Effector memory CD8-positive, alpha-beta T cell (primary cell): ENCODE results near the gene ARID1B.
A peak's percentile ranks its signal among the peaks of the same experiment; 100 is the strongest.

ENCODE experiments used
- ATAC-seq: fragments of 150-1000 bp; cut with Tn5 transposase; replicated peaks from 2 replicates; pipeline ENCODE4 v1.10.0; 2021; ENCODE audit warnings: mild to moderate bottlenecking, moderate library complexity
- DNase-seq, 3 experiments: peaks; one replicate each; pipeline ENCODE4 v3.0.0; 2021
- H3K27ac Mint-ChIP-seq, 2 donors: one replicate each; pipeline ENCODE4 v1.8.0; 2022; ENCODE audit warnings: mild to moderate bottlenecking in 2 of 2, mixed read lengths in 2 of 2, moderate library complexity in 2 of 2
- H3K27me3 Mint-ChIP-seq, 2 donors: one replicate each; pipeline ENCODE4 v1.8.0; 2022; ENCODE audit warnings: mixed read lengths in 2 of 2
- H3K36me3 Mint-ChIP-seq: one replicate; pipeline ENCODE4 v1.8.0; 2022; ENCODE audit warnings: mild to moderate bottlenecking, moderate library complexity, mixed read lengths; ENCODE audit not compliant: insufficient read depth
- H3K4me1 Mint-ChIP-seq, 2 donors: one replicate each; pipeline ENCODE4 v1.8.0; 2022; ENCODE audit warnings: low read depth in 2 of 2, mixed read lengths in 2 of 2
- H3K4me3 Mint-ChIP-seq, 2 donors: one replicate each; pipeline ENCODE4 v1.8.0; 2022; ENCODE audit warnings: mild to moderate bottlenecking in 2 of 2, mixed read lengths in 2 of 2, moderate library complexity in 2 of 2
- H3K9me3 Mint-ChIP-seq, 2 donors: one replicate each; pipeline ENCODE4 v1.8.0; 2022; ENCODE audit warnings: mixed read lengths in 2 of 2

Gene ARID1B

GRCh38 chr6:157171801-157172200 lies 394.6 kb downstream of the ARID1B start:
- ATAC-seq (no peak), DNase-seq (no peak)
- peaks cover 35% of the 10 kb centered on the region for H3K36me3 Mint-ChIP-seq
- H3K4me1 Mint-ChIP-seq: peaks cover 2 to 9% of the 10 kb centered on the region in 2 donors
- no peaks in the 10 kb centered on the region for H3K27me3 Mint-ChIP-seq
- no peak overlapping the region for H3K4me3 Mint-ChIP-seq
- H3K9me3 Mint-ChIP-seq: no peaks in the 10 kb centered on the region
- no peak overlapping the region for H3K27ac Mint-ChIP-seq

- DNase-seq: no peak
- no peaks in the 10 kb centered on the region for H3K9me3 Mint-ChIP-seq
- H3K4me3 Mint-ChIP-seq: no peak overlapping the region
- peaks cover 33% of the 10 kb centered on the region for H3K36me3 Mint-ChIP-seq
- no peak overlapping the region for H3K27ac Mint-ChIP-seq
- no peak for ATAC-seq
- H3K27me3 Mint-ChIP-seq: no peaks in the 10 kb centered on the region
- peaks cover 2 to 9% of the 10 kb centered on the region in 2 donors for H3K4me1 Mint-ChIP-seq
Observed at GRCh38 chr6:157172231-157172701, 395.1 kb downstream of the ARID1B start.

GRCh38 chr6:157172830-157173536 lies 395.8 kb downstream of the ARID1B start:
- H3K27me3 Mint-ChIP-seq: no peaks in the 10 kb centered on the region
- H3K4me1 Mint-ChIP-seq: peaks cover 2 to 9% of the 10 kb centered on the region in 2 donors
- H3K9me3 Mint-ChIP-seq: no peaks in the 10 kb centered on the region
- ATAC-seq (no peak), DNase-seq (no peak)
- no peak overlapping the region for H3K4me3 Mint-ChIP-seq
- no peak overlapping the region for H3K27ac Mint-ChIP-seq
- peaks cover 29% of the 10 kb centered on the region for H3K36me3 Mint-ChIP-seq

GRCh38 chr6:157173776-157174175 lies 396.6 kb downstream of the ARID1B start:
- no peak for ATAC-seq
- H3K36me3 Mint-ChIP-seq: peaks cover 25% of the 10 kb centered on the region
- H3K27me3 Mint-ChIP-seq: no peaks in the 10 kb centered on the region
- no peak overlapping the region for H3K4me3 Mint-ChIP-seq
- H3K27ac Mint-ChIP-seq: no peak overlapping the region
- H3K9me3 Mint-ChIP-seq: no peaks in the 10 kb centered on the region
- no peak for DNase-seq
- peaks cover 2 to 9% of the 10 kb centered on the region in 2 donors for H3K4me1 Mint-ChIP-seq

GRCh38 chr6:157174731-157175130 lies 397.6 kb downstream of the ARID1B start:
- no peaks in the 10 kb centered on the region for H3K9me3 Mint-ChIP-seq
- DNase-seq (no peak), ATAC-seq (no peak)
- H3K4me3 Mint-ChIP-seq: no peak overlapping the region
- no peak overlapping the region for H3K27ac Mint-ChIP-seq
- H3K36me3 Mint-ChIP-seq: peaks cover 28% of the 10 kb centered on the region
- no peaks in the 10 kb centered on the region for H3K27me3 Mint-ChIP-seq
- peaks cover 2 to 9% of the 10 kb centered on the region in 2 donors for H3K4me1 Mint-ChIP-seq

GRCh38 chr6:157177731-157178336 lies 400.7 kb downstream of the ARID1B start:
- Mint-ChIP-seq H3K4me3 (no peak overlapping the region), H3K9me3 (no peaks in the 10 kb centered on the region), H3K4me1 (peaks cover 5% of the 10 kb centered on the region in 2 donors), H3K36me3 (peaks cover 24% of the 10 kb centered on the region), H3K27ac (no peak overlapping the region), H3K27me3 (no peaks in the 10 kb centered on the region)
- DNase-seq: no peak
- no peak for ATAC-seq

GRCh38 chr6:157181649-157182048 lies 404.5 kb downstream of the ARID1B start:
- H3K27ac Mint-ChIP-seq: no peak overlapping the region
- no peak overlapping the region for H3K4me3 Mint-ChIP-seq
- DNase-seq (no peak), ATAC-seq (no peak)
- H3K27me3 Mint-ChIP-seq: no peaks in the 10 kb centered on the region
- peaks cover 48% of the 10 kb centered on the region for H3K36me3 Mint-ChIP-seq
- no peaks in the 10 kb centered on the region for H3K9me3 Mint-ChIP-seq
- peaks cover 19 to 26% of the 10 kb centered on the region in 2 donors for H3K4me1 Mint-ChIP-seq

GRCh38 chr6:157182503-157183264 lies 405.5 kb downstream of the ARID1B start:
- Mint-ChIP-seq H3K9me3 (no peaks in the 10 kb centered on the region), H3K27me3 (no peaks in the 10 kb centered on the region), H3K4me3 (no peak overlapping the region), H3K27ac (peak overlapping the region; percentile 1 to 88), H3K4me1 (peaks cover 24 to 32% of the 10 kb centered on the region in 2 donors), H3K36me3 (peaks cover 52% of the 10 kb centered on the region)
- ATAC-seq (no peak), DNase-seq (no peak)

GRCh38 chr6:157184202-157185015 lies 407.2 kb downstream of the ARID1B start:
- no peaks in the 10 kb centered on the region for H3K9me3 Mint-ChIP-seq
- peaks cover 24 to 32% of the 10 kb centered on the region in 2 donors for H3K4me1 Mint-ChIP-seq
- H3K27ac Mint-ChIP-seq: peak overlapping the region; percentile 29 to 85
- peaks cover 57% of the 10 kb centered on the region for H3K36me3 Mint-ChIP-seq
- H3K4me3 Mint-ChIP-seq: peak overlapping the region in 1 of 2 donors; percentile 14
- ATAC-seq: peak; percentile 78
- DNase-seq: peak; percentile 52 to 67 (median 53)
- no peaks in the 10 kb centered on the region for H3K27me3 Mint-ChIP-seq

GRCh38 chr6:157185171-157185570 lies 408.0 kb downstream of the ARID1B start:
- DNase-seq: no peak
- Mint-ChIP-seq H3K27ac (peak overlapping the region in 1 of 2 donors; percentile 85), H3K9me3 (no peaks in the 10 kb centered on the region), H3K36me3 (peaks cover 64% of the 10 kb centered on the region), H3K27me3 (no peaks in the 10 kb centered on the region), H3K4me1 (peaks cover 24 to 32% of the 10 kb centered on the region in 2 donors), H3K4me3 (no peak overlapping the region)
- ATAC-seq: no peak

GRCh38 chr6:157185986-157186385 lies 408.8 kb downstream of the ARID1B start:
- peaks cover 69% of the 10 kb centered on the region for H3K36me3 Mint-ChIP-seq
- no peak for ATAC-seq
- peaks cover 27 to 32% of the 10 kb centered on the region in 2 donors for H3K4me1 Mint-ChIP-seq
- peak overlapping the region in 1 of 2 donors; percentile 84 for H3K27ac Mint-ChIP-seq
- no peaks in the 10 kb centered on the region for H3K27me3 Mint-ChIP-seq
- no peak for DNase-seq
- H3K4me3 Mint-ChIP-seq: no peak overlapping the region
- no peaks in the 10 kb centered on the region for H3K9me3 Mint-ChIP-seq

GRCh38 chr6:157186785-157187181 lies 409.6 kb downstream of the ARID1B start:
- DNase-seq (no peak), ATAC-seq (peak; percentile 81)
- peaks cover 28 to 32% of the 10 kb centered on the region in 2 donors for H3K4me1 Mint-ChIP-seq
- H3K27me3 Mint-ChIP-seq: no peaks in the 10 kb centered on the region
- H3K27ac Mint-ChIP-seq: peak overlapping the region; percentile 25 to 84
- no peaks in the 10 kb centered on the region for H3K9me3 Mint-ChIP-seq
- H3K36me3 Mint-ChIP-seq: peaks cover 73% of the 10 kb centered on the region
- H3K4me3 Mint-ChIP-seq: no peak overlapping the region
